Osteoblast (primary cell): ENCODE data around the gene CHKA. TPM values are rescaled to one million over a fixed set of nuclear protein-coding genes. Genes with fewer than 3 reads are reported as not detected.
A peak's percentile ranks its signal among the peaks of the same experiment; 100 is the strongest.

Source experiments
- DNase-seq: peaks from one replicate; pipeline ENCODE4 v3.0.0; 2011; ENCODE audit warnings: low spot score, mixed read lengths; ENCODE audit not compliant: insufficient read length; ENCODE audit errors: missing footprints
- H2AFZ ChIP-seq: 2 replicates; pipeline ENCODE4 v1.6.0; 2011; ENCODE audit warnings: mild to moderate bottlenecking, low read length
- H3K27ac ChIP-seq: 2 replicates; pipeline ENCODE4 v1.5.1; 2011; ENCODE audit warnings: mild to moderate bottlenecking, low read depth, low read length, moderate library complexity
- H3K27me3 ChIP-seq: 2 replicates; pipeline ENCODE4 v1.6.0; 2012; ENCODE audit warnings: mild to moderate bottlenecking, control low read depth, inconsistent platforms, low read length, moderate library complexity; ENCODE audit not compliant: insufficient read depth
- H3K36me3 ChIP-seq: 2 replicates; pipeline ENCODE4 v1.5.1; 2011; ENCODE audit warnings: mild to moderate bottlenecking, low read length, control low read depth, moderate library complexity; ENCODE audit not compliant: insufficient read depth
- H3K4me1 ChIP-seq: 2 replicates; pipeline ENCODE4 v1.5.1; 2011; ENCODE audit warnings: mild to moderate bottlenecking, low read length, control low read depth, moderate library complexity; ENCODE audit not compliant: insufficient read depth
- H3K4me2 ChIP-seq: 2 replicates; pipeline ENCODE4 v1.6.0; 2011; ENCODE audit warnings: mild to moderate bottlenecking, low read length; ENCODE audit not compliant: insufficient read depth
- H3K4me3 ChIP-seq: fragments of 200-600 bp; sonication (generic); 3 replicates; pipeline ENCODE4 v1.5.1; 2012; ENCODE audit warnings: mild to moderate bottlenecking, low read length, inconsistent platforms; ENCODE audit not compliant: insufficient read depth
- H3K79me2 ChIP-seq: 2 replicates; pipeline ENCODE4 v1.6.0; 2012; ENCODE audit warnings: mild to moderate bottlenecking, low read length, control low read depth, inconsistent platforms; ENCODE audit not compliant: insufficient read depth
- H3K9me3 ChIP-seq: 2 replicates; pipeline ENCODE4 v1.5.1; 2011; ENCODE audit warnings: low read depth, low read length, control low read depth
- H4K20me1 ChIP-seq: 2 replicates; pipeline ENCODE4 v1.6.0; 2012; ENCODE audit warnings: mild to moderate bottlenecking, low read length, control low read depth; ENCODE audit not compliant: insufficient read depth
- total RNA-seq: library from RNA; depleted of rRNA; stranded (reverse); fragments of >200 nt; gene quantifications from 2 replicates; pipeline ENCODE4 v1.2.3, GENCODE V29; 2012
- TF ChIP-seq, protein P1 (sequence below): IDR thresholded peaks from 2 replicates; pipeline ENCODE4 v1.5.1; 2011; ENCODE audit warnings: mild to moderate bottlenecking, low read depth, low read length, moderate library complexity; ENCODE audit errors: extremely low read depth

CHKA gene
- total RNA-seq, 1 donor, result 29.0 TPM

DNA sequence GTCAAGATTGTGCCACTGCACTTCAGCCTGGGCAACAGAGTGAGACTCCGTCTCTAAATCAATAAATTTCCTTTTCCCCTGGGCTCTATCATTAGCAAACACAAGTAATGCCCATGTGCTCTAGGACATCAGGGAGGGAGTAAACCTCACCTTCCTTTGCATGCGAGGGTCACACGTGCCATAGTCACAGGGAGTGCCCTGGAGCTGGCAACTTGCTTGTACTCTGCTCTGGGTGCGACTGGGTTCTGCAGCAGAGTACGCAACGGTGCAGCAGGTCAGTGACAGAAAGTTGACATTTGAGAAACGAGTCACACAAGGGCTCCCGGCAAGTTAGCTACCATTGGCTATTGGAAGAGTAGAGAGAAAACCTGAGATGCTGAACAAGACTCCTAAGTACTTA lies 32.6 kb upstream of the CHKA start:
- no peak overlapping the region for H3K4me3 ChIP-seq
- peaks cover 5% of the 10 kb centered on the region for H3K36me3 ChIP-seq
- no peak overlapping the region for H3K27ac ChIP-seq
- H3K27me3 ChIP-seq, result no peaks in the 10 kb centered on the region
- H3K9me3 ChIP-seq, result no peaks in the 10 kb centered on the region
- H2AFZ ChIP-seq, result no peak overlapping the region
- no peaks in the 10 kb centered on the region for H3K4me1 ChIP-seq
- no peak overlapping the region for H3K4me2 ChIP-seq
- no peaks in the 10 kb centered on the region for H3K79me2 ChIP-seq
- no peaks in the 10 kb centered on the region for H4K20me1 ChIP-seq
- TF ChIP-seq, protein P1, sequence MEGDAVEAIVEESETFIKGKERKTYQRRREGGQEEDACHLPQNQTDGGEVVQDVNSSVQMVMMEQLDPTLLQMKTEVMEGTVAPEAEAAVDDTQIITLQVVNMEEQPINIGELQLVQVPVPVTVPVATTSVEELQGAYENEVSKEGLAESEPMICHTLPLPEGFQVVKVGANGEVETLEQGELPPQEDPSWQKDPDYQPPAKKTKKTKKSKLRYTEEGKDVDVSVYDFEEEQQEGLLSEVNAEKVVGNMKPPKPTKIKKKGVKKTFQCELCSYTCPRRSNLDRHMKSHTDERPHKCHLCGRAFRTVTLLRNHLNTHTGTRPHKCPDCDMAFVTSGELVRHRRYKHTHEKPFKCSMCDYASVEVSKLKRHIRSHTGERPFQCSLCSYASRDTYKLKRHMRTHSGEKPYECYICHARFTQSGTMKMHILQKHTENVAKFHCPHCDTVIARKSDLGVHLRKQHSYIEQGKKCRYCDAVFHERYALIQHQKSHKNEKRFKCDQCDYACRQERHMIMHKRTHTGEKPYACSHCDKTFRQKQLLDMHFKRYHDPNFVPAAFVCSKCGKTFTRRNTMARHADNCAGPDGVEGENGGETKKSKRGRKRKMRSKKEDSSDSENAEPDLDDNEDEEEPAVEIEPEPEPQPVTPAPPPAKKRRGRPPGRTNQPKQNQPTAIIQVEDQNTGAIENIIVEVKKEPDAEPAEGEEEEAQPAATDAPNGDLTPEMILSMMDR, result no peak
- no peak for DNase-seq

DNA sequence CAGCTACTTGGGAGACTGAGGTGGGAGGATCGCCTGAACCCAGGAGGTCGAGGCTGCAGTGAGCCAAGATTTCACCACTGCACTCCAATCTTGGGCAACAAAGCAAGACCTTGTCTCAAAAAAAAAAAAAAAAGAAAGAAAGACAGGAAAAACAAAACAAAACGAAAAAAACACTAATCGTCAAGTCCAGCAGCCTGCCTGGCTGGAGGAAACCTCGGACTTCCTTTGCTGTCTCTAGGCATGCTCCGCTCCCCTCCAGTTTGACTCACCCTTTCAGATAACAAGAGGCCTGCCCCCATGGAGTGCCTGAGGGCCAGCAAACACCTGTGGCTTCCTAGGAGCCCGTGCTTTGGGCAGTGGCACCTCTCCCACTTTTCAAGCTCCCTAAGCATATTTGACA lies 28.8 kb upstream of the CHKA start:
- H3K4me1 ChIP-seq, result no peaks in the 10 kb centered on the region
- no peaks in the 10 kb centered on the region for H3K27me3 ChIP-seq
- no peaks in the 10 kb centered on the region for H3K79me2 ChIP-seq
- no peaks in the 10 kb centered on the region for H3K9me3 ChIP-seq
- no peaks in the 10 kb centered on the region for H4K20me1 ChIP-seq
- H3K27ac ChIP-seq, result no peak overlapping the region
- TF ChIP-seq, protein P1, result no peak
- H3K4me3 ChIP-seq, result no peak overlapping the region
- H2AFZ ChIP-seq, result no peak overlapping the region
- no peaks in the 10 kb centered on the region for H3K36me3 ChIP-seq
- no peak for DNase-seq
- H3K4me2 ChIP-seq, result peak overlapping the region; percentile 39

DNA sequence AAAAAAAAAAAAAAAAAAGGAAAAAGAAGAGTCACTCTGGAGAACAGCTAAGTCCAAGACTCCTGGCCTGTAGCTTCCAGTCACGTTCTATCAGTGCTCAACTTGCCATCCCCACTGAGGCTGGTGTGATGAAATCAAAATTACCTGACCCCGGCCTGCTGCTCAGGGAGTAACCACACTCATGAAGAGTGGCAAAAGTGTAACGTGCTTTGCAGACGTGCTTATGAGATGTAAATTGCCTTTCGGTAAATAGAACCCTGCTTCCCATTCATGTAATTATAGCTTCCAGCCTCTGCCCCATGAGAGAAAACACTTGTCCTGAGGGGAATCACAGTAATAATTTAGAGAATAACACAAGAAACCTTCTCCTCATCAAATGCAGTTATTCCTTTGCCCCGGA lies 28.2 kb upstream of the CHKA start:
- Histone ChIP-seq H3K27me3 (no peaks in the 10 kb centered on the region), H3K4me2 (no peak overlapping the region), H3K9me3 (no peaks in the 10 kb centered on the region), H4K20me1 (no peaks in the 10 kb centered on the region), H3K36me3 (no peaks in the 10 kb centered on the region), H3K27ac (no peak overlapping the region), H3K79me2 (no peaks in the 10 kb centered on the region), H3K4me3 (no peak overlapping the region), H2AFZ (no peak overlapping the region), H3K4me1 (no peaks in the 10 kb centered on the region)
- TF ChIP-seq, protein P1, result no peak
- no peak for DNase-seq

DNA sequence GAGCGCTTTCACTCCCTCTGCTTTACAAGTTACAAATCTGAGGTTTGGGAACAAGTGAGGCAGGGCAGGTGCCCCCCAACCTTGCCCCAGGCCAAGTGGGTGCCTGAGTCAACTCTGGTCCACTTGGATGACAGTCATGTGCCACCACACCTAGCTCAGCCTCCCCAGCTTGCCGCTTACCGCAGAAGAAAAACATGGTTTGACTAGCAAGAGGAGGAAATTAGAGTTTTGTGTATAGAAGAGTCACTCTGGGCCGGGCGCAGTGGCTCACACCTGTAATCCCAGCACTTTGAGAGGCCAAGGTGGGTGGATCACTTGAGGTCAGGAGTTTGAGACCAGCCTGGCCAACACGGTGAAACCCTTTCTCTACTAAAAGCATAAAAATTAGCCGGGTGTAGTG lies 27.7 kb upstream of the CHKA start:
- Histone ChIP-seq H3K36me3 (no peaks in the 10 kb centered on the region), H3K27me3 (no peaks in the 10 kb centered on the region)

More for the DNA sequence above, 27.7 kb upstream of the CHKA start:
- H2AFZ ChIP-seq, result no peak overlapping the region
- no peak for DNase-seq
- TF ChIP-seq, protein P1, result no peak
- H3K27ac ChIP-seq, result no peak overlapping the region
- H4K20me1 ChIP-seq, result no peaks in the 10 kb centered on the region
- no peaks in the 10 kb centered on the region for H3K4me1 ChIP-seq
- no peaks in the 10 kb centered on the region for H3K79me2 ChIP-seq
- no peak overlapping the region for H3K4me2 ChIP-seq
- H3K4me3 ChIP-seq, result no peak overlapping the region
- H3K9me3 ChIP-seq, result no peaks in the 10 kb centered on the region
